ENCODE measurements around the gene MAGEA2.
"Not testable (repeated sequence)": the region's sequence is repeated elsewhere in the genome, so short reads cannot be mapped to it uniquely, and the experiment has no call there.

The MAGEA2 gene

DNA sequence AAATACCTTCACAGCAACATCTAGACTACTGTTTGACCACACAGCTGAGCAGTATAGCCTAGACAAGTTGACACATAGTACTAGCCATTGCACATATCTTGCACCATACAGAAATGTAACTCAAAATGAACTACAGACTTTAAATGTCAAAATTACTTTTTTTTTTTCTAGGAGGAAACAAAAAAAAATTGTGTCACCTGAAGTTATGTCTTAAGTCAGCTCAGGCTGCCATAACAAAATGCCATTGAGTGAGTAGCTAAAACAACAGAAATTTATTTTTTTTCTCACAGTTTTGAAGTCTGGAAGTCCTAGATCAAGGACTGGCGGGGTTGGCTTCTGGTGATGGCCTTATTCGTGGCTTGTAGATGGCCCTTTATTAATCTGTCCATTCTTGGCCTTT is 44.5 kb downstream of the MAGEA2 start, which contains the start of gene CSAG2:
CSAG2 (minus strand) TSS at position 101 of the 400 bp plus-strand sequence. CDS start 161 bp downstream, outside the sequence.
- DNase-seq (ENCODE audit: low read depth) = not testable (repeated sequence)

DNA sequence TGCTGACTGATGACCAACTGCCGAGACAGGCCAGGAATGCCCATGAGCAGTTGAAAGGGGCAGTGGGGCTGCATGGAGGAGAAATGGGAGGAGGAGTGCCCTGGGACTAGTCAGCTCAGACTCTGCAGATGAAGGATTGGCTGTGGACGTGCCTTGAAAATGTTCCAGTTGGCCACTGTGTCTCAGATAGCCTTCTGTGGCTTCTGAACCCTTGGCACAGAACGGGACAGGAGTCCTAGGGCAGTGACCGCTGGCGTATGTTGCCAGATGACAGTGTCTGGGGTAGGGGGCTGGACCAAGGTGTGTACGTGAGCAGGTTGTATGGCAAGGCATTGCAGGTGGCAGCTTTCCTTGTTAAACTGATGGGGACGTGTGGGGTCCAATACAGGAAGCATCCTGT is 47.1 kb downstream of the MAGEA2 start:
- DNase-seq (ENCODE audit: low read depth) = not testable (repeated sequence)

DNA sequence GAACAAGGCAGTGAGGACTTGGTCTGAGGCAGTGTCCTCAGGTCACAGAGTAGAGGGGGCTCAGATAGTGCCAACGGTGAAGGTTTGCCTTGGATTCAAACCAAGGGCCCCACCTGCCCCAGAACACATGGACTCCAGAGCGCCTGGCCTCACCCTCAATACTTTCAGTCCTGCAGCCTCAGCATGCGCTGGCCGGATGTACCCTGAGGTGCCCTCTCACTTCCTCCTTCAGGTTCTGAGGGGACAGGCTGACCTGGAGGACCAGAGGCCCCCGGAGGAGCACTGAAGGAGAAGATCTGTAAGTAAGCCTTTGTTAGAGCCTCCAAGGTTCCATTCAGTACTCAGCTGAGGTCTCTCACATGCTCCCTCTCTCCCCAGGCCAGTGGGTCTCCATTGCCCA is 53.3 kb downstream of the MAGEA2 start:
- not testable (repeated sequence) for DNase-seq (ENCODE audit: low read depth)

Data from HS-27A (cell line).